ENCODE results near the gene POLR2E. TPM values are rescaled to one million over a fixed set of nuclear protein-coding genes. Genes with fewer than 3 reads are reported as not detected.

POLR2E gene
- total RNA-seq, 1 experiment from 2014 or later, result 237 TPM

GRCh38 chr19:1135454-1135853 is 40.3 kb upstream of the POLR2E start:
- no peaks in the 10 kb centered on the region for H3K9me2 ChIP-seq (ENCODE audit: insufficient read depth)
- CTCF ChIA-PET, result interaction anchor here (0.7 kb wide), 1 partner anchor 89 kb away, joined by 5 read pairs; no protein-coding TSS in a partner anchor
- no peaks in the 10 kb centered on the region for H3K36me3 ChIP-seq (ENCODE audit: low read depth)
- no peaks in the 10 kb centered on the region for H3K9me3 ChIP-seq (ENCODE audit: insufficient read depth, low read depth)
- no peak overlapping the region for H3K4me3 ChIP-seq
- no peaks in the 10 kb centered on the region for H3K27me3 ChIP-seq (ENCODE audit: insufficient read depth, low read depth)
- TF ChIP-seq CTCF (conservative IDR thresholded peaks at IDR 0.05), result no peak
- no peak overlapping the region for H3K27ac ChIP-seq
- H4K20me1 ChIP-seq (ENCODE audit: insufficient read depth), result peaks cover 39% of the 10 kb centered on the region
- no peak overlapping the region for H2AFZ ChIP-seq
- no peak for DNase-seq
- H3F3A ChIP-seq (ENCODE audit: insufficient read depth, low read depth), result peaks cover 16% of the 10 kb centered on the region; the same call in 1 of the 2 replicates
- H3K4me1 ChIP-seq (replicated peaks; ENCODE audit: insufficient read depth), result no peaks in the 10 kb centered on the region
- H3K79me2 ChIP-seq (ENCODE audit: low read depth), result peaks cover 26% of the 10 kb centered on the region
- H3K4me2 ChIP-seq, result no peak overlapping the region
- no TSS peak for BruUV-seq (replicated peaks)
- intact Hi-C loops (cut with micrococcal nuclease; ENCODE audit: unreplicated experiment), result no loop called here
- POLR2A ChIA-PET (ENCODE audit: unreplicated experiment), result no interaction called here

- CTCF ChIA-PET, result no interaction called here
- peaks cover 17% of the 10 kb centered on the region; the same call in 1 of the 2 replicates for H3F3A ChIP-seq (ENCODE audit: insufficient read depth, low read depth)
- intact Hi-C loops (cut with micrococcal nuclease; ENCODE audit: unreplicated experiment), result loop anchor here (5.0 kb wide), 1 partner anchor 37 kb away; the partner anchor contains the start of gene POLR2E
- H3K79me2 ChIP-seq (ENCODE audit: low read depth), result peaks cover 26% of the 10 kb centered on the region
- H3K4me2 ChIP-seq, result no peak overlapping the region
- POLR2A ChIA-PET (ENCODE audit: unreplicated experiment), result no interaction called here
- H4K20me1 ChIP-seq (ENCODE audit: insufficient read depth), result peaks cover 46% of the 10 kb centered on the region
- no peak overlapping the region for H3K27ac ChIP-seq
- H3K9me3 ChIP-seq (ENCODE audit: insufficient read depth, low read depth), result no peaks in the 10 kb centered on the region
- no peaks in the 10 kb centered on the region for H3K36me3 ChIP-seq (ENCODE audit: low read depth)
- DNase-seq, result no peak
- TF ChIP-seq EZH2 (IDR thresholded peaks at IDR 0.05; ENCODE audit: low read depth) (no peak), CTCF (conservative IDR thresholded peaks at IDR 0.05) (no peak)
- BruUV-seq (replicated peaks), result no TSS peak
- no peak overlapping the region for H2AFZ ChIP-seq
- no peaks in the 10 kb centered on the region for H3K9me2 ChIP-seq (ENCODE audit: insufficient read depth)
- H3K27me3 ChIP-seq (ENCODE audit: insufficient read depth, low read depth), result no peaks in the 10 kb centered on the region
- H3K4me3 ChIP-seq, result no peak overlapping the region
- H3K4me1 ChIP-seq (replicated peaks; ENCODE audit: insufficient read depth), result no peaks in the 10 kb centered on the region
Observed at GRCh38 chr19:1134431-1134830, 39.3 kb upstream of the POLR2E start.

- Histone ChIP-seq H3K27ac (no peak overlapping the region), H2AFZ (no peak overlapping the region), H3K4me1 (replicated peaks; ENCODE audit: insufficient read depth) (no peaks in the 10 kb centered on the region), H4K20me1 (ENCODE audit: insufficient read depth) (peaks cover 40% of the 10 kb centered on the region), H3K36me3 (ENCODE audit: low read depth) (no peaks in the 10 kb centered on the region), H3K4me3 (no peak overlapping the region), H3K4me2 (no peak overlapping the region), H3K79me2 (ENCODE audit: low read depth) (peaks cover 26% of the 10 kb centered on the region), H3F3A (ENCODE audit: insufficient read depth, low read depth) (peaks cover 21% of the 10 kb centered on the region; the same call in 1 of the 2 replicates), H3K9me3 (ENCODE audit: insufficient read depth, low read depth) (no peaks in the 10 kb centered on the region), H3K9me2 (ENCODE audit: insufficient read depth) (no peaks in the 10 kb centered on the region), H3K27me3 (ENCODE audit: insufficient read depth, low read depth) (no peaks in the 10 kb centered on the region)
- BruUV-seq (replicated peaks), result no TSS peak
- intact Hi-C loops (cut with micrococcal nuclease; ENCODE audit: unreplicated experiment), result loop anchor here (5.0 kb wide), 1 partner anchor 36 kb away; the partner anchor contains the start of gene POLR2E
- ChIA-PET CTCF (no interaction called here), POLR2A (ENCODE audit: unreplicated experiment) (no interaction called here)
- no peak for DNase-seq
- TF ChIP-seq EZH2 (IDR thresholded peaks at IDR 0.05; ENCODE audit: low read depth), result no peak
- no peak for TF ChIP-seq CTCF (conservative IDR thresholded peaks at IDR 0.05)
Observed at GRCh38 chr19:1133471-1133929, 38.3 kb upstream of the POLR2E start.
